ENCODE measurements around the gene PLS1. TPM values are rescaled to one million over a fixed set of nuclear protein-coding genes. Genes with fewer than 3 reads are reported as not detected.
"Not testable (repeated sequence)": the region's sequence is repeated elsewhere in the genome, so short reads cannot be mapped to it uniquely, and the experiment has no call there.

The PLS1 gene
- total RNA-seq, 1 donor from 2014 or later: 1.5 TPM

DNA sequence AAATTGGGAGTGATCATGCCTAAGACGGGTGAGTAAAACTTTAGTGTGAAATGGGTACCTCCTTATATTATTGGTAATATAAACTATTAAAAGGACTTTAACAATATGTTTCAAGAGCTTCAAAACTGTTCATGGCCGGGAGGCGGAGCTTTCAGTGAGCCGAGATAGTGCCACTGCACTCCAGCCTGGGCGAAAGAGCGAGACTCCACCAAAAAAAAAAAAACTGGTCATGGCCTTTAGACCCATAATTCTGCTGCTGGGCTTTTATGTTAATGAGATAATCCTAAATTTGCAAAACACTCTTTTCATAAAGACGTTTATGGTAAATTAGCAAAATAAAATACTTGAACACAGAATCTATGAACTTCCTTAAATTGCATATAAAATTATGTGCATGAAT is 150.5 kb downstream of the PLS1 start:
- H3K36me3 Mint-ChIP-seq (ENCODE audit: unreplicated experiment): peaks cover 25% of the 10 kb centered on the region
- TF ChIP-seq, protein P1, sequence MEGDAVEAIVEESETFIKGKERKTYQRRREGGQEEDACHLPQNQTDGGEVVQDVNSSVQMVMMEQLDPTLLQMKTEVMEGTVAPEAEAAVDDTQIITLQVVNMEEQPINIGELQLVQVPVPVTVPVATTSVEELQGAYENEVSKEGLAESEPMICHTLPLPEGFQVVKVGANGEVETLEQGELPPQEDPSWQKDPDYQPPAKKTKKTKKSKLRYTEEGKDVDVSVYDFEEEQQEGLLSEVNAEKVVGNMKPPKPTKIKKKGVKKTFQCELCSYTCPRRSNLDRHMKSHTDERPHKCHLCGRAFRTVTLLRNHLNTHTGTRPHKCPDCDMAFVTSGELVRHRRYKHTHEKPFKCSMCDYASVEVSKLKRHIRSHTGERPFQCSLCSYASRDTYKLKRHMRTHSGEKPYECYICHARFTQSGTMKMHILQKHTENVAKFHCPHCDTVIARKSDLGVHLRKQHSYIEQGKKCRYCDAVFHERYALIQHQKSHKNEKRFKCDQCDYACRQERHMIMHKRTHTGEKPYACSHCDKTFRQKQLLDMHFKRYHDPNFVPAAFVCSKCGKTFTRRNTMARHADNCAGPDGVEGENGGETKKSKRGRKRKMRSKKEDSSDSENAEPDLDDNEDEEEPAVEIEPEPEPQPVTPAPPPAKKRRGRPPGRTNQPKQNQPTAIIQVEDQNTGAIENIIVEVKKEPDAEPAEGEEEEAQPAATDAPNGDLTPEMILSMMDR (IDR thresholded peaks at IDR 0.05): no peak
- no peaks in the 10 kb centered on the region for H3K4me1 Mint-ChIP-seq (ENCODE audit: unreplicated experiment)
- no peak for DNase-seq (ENCODE audit: extremely low spot score, unreplicated experiment)
- H3K27ac Mint-ChIP-seq (ENCODE audit: unreplicated experiment): no peak overlapping the region
- H3K27me3 Mint-ChIP-seq (ENCODE audit: unreplicated experiment): no peaks in the 10 kb centered on the region
- H3K4me3 Mint-ChIP-seq (ENCODE audit: unreplicated experiment): no peak overlapping the region
- H3K9me3 Mint-ChIP-seq (ENCODE audit: unreplicated experiment): no peaks in the 10 kb centered on the region

DNA sequence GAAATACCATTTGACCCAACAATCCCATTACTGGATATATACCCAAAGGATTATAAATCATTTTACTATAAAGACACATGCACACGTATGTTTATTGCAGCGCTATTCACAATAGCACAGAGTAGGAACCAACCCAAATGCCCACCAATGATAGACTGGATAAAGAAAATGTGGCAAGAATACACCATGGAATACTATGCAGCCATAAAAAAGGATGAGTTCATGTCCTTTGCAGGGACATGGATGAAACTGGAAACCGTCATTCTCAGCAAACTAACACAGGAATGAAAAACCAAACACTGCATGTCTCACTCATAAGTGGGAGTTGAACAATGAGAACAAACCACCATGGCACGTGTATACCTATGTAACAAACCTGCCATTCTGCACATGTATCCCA is 154.3 kb downstream of the PLS1 start:
- not testable (repeated sequence) for H3K9me3 Mint-ChIP-seq (ENCODE audit: unreplicated experiment); H3K4me1 Mint-ChIP-seq (ENCODE audit: unreplicated experiment); H3K4me3 Mint-ChIP-seq (ENCODE audit: unreplicated experiment); H3K27ac Mint-ChIP-seq (ENCODE audit: unreplicated experiment); H3K27me3 Mint-ChIP-seq (ENCODE audit: unreplicated experiment); DNase-seq (ENCODE audit: extremely low spot score, unreplicated experiment)
- peaks cover 28% of the 10 kb centered on the region for H3K36me3 Mint-ChIP-seq (ENCODE audit: unreplicated experiment)

DNA sequence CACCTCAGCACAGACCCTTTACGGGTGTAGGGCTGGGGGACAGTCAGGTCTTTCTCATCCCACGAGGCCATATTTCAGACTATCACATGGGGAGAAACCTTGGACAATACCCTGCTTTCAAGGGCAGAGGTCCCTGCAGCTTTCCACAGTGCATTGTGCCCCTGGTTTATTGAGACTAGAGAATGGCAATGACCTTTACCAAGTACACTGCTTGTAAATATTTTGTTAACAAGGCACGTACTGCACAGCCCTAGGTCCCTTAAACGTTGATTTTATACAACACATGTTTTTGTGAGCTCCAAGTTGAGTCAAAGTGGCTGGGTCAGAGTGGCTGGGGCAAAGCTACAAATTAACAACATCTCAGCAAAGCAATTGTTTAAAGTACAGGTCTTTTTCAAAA is 156.4 kb downstream of the PLS1 start:
- not testable (repeated sequence) for H3K4me3 Mint-ChIP-seq (ENCODE audit: unreplicated experiment); DNase-seq (ENCODE audit: extremely low spot score, unreplicated experiment); H3K9me3 Mint-ChIP-seq (ENCODE audit: unreplicated experiment); H3K4me1 Mint-ChIP-seq (ENCODE audit: unreplicated experiment); H3K27me3 Mint-ChIP-seq (ENCODE audit: unreplicated experiment); H3K27ac Mint-ChIP-seq (ENCODE audit: unreplicated experiment)
- H3K36me3 Mint-ChIP-seq (ENCODE audit: unreplicated experiment): peaks cover 32% of the 10 kb centered on the region

DNA sequence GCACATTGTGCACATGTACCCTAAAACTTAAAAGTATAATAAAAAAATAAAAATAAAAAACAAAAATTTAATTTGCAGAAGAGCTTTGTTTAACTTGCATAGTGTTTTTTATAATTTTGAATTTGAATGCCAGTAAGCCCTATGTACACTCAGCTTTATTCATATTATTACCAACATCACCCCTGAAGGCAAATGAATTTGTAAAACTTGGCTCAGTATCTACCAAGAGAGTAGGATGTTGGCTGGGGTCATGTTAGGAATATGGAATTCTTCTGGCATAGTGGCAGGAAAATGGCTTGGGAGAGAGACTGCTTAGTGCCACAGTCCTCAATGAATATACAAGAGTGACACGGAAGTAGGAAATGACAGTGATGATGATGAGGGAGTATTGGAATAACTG is 158.3 kb downstream of the PLS1 start:
- Mint-ChIP-seq H3K9me3 (ENCODE audit: unreplicated experiment) (no peaks in the 10 kb centered on the region), H3K36me3 (ENCODE audit: unreplicated experiment) (peaks cover 29% of the 10 kb centered on the region), H3K27ac (ENCODE audit: unreplicated experiment) (no peak overlapping the region), H3K4me1 (ENCODE audit: unreplicated experiment) (no peaks in the 10 kb centered on the region), H3K4me3 (ENCODE audit: unreplicated experiment) (no peak overlapping the region), H3K27me3 (ENCODE audit: unreplicated experiment) (no peaks in the 10 kb centered on the region)
- no peak for DNase-seq (ENCODE audit: extremely low spot score, unreplicated experiment)
- TF ChIP-seq, protein P1 (IDR thresholded peaks at IDR 0.05): no peak

Other genes starting within 250 kb of the PLS1 start
- 47.3 and 52.4 TPM in 2 replicates for gene XRN1, start 148.4 kb upstream of the PLS1 start, total RNA-seq
- gene ATR, start 17.7 kb upstream of the PLS1 start, total RNA-seq: 24.3 and 27.1 TPM in 2 replicates
- 16.6 and 18.6 TPM in 2 replicates for gene TRPC1, start 127.6 kb downstream of the PLS1 start, total RNA-seq

Measured in osteocyte (in vitro differentiated cells).